Measurements from ENCODE around the gene LYPLAL1. TPM values are rescaled to one million over a fixed set of nuclear protein-coding genes. Genes with fewer than 3 reads are reported as not detected.
"Not testable (repeated sequence)": the region's sequence is repeated elsewhere in the genome, so short reads cannot be mapped to it uniquely, and the experiment has no call there.

LYPLAL1 gene
- total RNA-seq, 4 donors from 2014 or later, result 32.1 to 49.4 (median 39.5) TPM

GRCh38 chr1:219247441-219247840 is 73.8 kb downstream of the LYPLAL1 start:
- intact Hi-C loops (cut with DNase I), result no loop called here
- Histone ChIP-seq H3K9me3 (no peaks in the 10 kb centered on the region), H3K27ac (no peak overlapping the region), H3K4me3 (replicated peaks in 1 of 3) (no peak overlapping the region), H3K36me3 (no peaks in the 10 kb centered on the region), H3K27me3 (no peaks in the 10 kb centered on the region), H3K4me1 (no peaks in the 10 kb centered on the region)
- no peak for DNase-seq
- TF ChIP-seq POLR2A (IDR thresholded peaks at IDR 0.05) (no peak), CTCF (IDR thresholded peaks at IDR 0.05) (no peak)
- 84 to 86% methylated on average over 1 of the region's 1 CpG for WGBS, 2 donors

GRCh38 chr1:219250468-219250867 is 76.8 kb downstream of the LYPLAL1 start:
- H3K27ac ChIP-seq; H3K4me3 ChIP-seq (replicated peaks in 1 of 3); H3K27me3 ChIP-seq; H3K36me3 ChIP-seq; intact Hi-C loops (cut with DNase I); H3K9me3 ChIP-seq; H3K4me1 ChIP-seq; DNase-seq: not testable (repeated sequence)
- WGBS, 2 donors, result 95 to 97% methylated on average over 2 of the region's 2 CpGs

DNA sequence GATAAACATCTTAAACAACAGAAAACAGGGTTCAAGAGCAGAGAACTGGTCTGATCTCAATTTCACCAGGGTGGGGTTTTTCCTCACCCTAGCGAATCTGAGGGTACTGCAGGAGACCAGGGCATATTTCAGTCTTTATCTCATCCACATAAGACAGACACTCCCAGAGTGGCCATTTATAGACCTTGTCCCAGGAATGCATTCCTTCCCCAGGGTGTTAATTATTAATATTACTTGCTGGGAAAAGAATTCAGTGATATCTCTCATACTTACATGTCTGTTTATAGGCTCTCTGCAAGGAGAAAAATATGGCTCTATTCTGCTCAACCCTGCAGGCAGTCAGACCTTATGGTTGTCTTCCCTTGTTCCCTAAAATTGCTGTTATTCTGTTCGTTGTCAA is 84.1 kb downstream of the LYPLAL1 start:
- H3K36me3 ChIP-seq, result no peaks in the 10 kb centered on the region
- WGBS, 2 donors, result 43 to 47% methylated on average over 2 of the region's 2 CpGs
- H3K27ac ChIP-seq, result no peak overlapping the region
- no peaks in the 10 kb centered on the region for H3K27me3 ChIP-seq
- H3K4me3 ChIP-seq (replicated peaks in 1 of 3), result no peak overlapping the region
- intact Hi-C loops (cut with DNase I), result no loop called here
- no peak for TF ChIP-seq CTCF (IDR thresholded peaks at IDR 0.05)
- no peak for TF ChIP-seq POLR2A (IDR thresholded peaks at IDR 0.05)
- H3K9me3 ChIP-seq, result no peaks in the 10 kb centered on the region
- H3K4me1 ChIP-seq, result no peaks in the 10 kb centered on the region
- no peak for DNase-seq

DNA sequence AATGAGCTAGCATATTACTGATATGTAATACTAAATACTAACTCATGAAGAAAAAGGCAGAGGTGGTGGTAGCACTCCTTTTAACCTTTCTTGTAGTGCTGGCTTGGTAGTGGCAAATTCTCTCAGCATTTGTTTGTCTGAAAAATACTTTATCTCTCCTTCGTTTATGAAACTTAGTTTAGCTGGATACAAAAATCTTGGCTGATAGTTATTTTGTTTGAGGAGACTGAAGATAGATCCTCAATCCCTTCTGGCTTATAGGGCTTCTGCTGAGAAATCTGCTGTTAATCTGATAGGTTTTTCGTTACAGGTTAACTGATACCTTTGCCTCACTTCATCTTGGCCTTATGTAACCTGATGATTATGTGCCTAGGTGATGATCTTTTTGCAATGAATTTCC is 87.8 kb downstream of the LYPLAL1 start:
- Histone ChIP-seq H3K27ac (no peak overlapping the region), H3K4me3 (replicated peaks in 1 of 3) (no peak overlapping the region), H3K36me3 (no peaks in the 10 kb centered on the region), H3K4me1 (no peaks in the 10 kb centered on the region), H3K27me3 (no peaks in the 10 kb centered on the region), H3K9me3 (no peaks in the 10 kb centered on the region)
- intact Hi-C loops (cut with DNase I), result no loop called here
- DNase-seq, result no peak
- WGBS, 2 donors, result 76 to 95% methylated on average over 2 of the region's 2 CpGs
- no peak for TF ChIP-seq CTCF (IDR thresholded peaks at IDR 0.05)
- no peak for TF ChIP-seq POLR2A (IDR thresholded peaks at IDR 0.05)

Data from thyroid gland (tissue), 4 donors.